Kidney (tissue), 14 donors: ENCODE measurements around the gene ERO1B. TPM values are rescaled to one million over a fixed set of nuclear protein-coding genes. Genes with fewer than 3 reads are reported as not detected.

Experiments
- DNase-seq, 5 donors: peaks; one replicate each; pipeline ENCODE4 v3.0.0-alpha.2; 2013 to 2020
- FAIRE-seq: peaks from 2 replicates; lab custom pipeline; 2012; peaks lifted over from hg19 to GRCh38; lab: Jason Lieb, UNC
- H3K27ac ChIP-seq, 2 donors: one replicate each; pipeline ENCODE4 v1.7.0; 2013; ENCODE audit warnings: low read depth in 2 of 2, low read length in 2 of 2, inconsistent platforms in 1 of 2
- H3K27me3 ChIP-seq: one replicate; pipeline ENCODE4 v1.7.1; 2013; ENCODE audit warnings: low read length, inconsistent platforms; ENCODE audit not compliant: control insufficient read depth, insufficient read depth
- H3K36me3 ChIP-seq, 3 donors: one replicate each; pipeline versions ENCODE4 v1.7.0 to v1.7.1; 2013; ENCODE audit warnings: low read length in 3 of 3, control low read depth in 1 of 3, inconsistent platforms in 1 of 3; ENCODE audit not compliant: insufficient read depth in 3 of 3, control insufficient read depth in 2 of 3
- H3K4me1 ChIP-seq, 3 donors: one replicate each; pipeline versions ENCODE4 v1.7.0 to v1.7.1; 2013; ENCODE audit warnings: low read length in 3 of 3, inconsistent platforms in 1 of 3, low read depth in 1 of 3; ENCODE audit not compliant: control insufficient read depth in 2 of 3, insufficient read depth in 2 of 3
- H3K4me3 ChIP-seq, 3 donors: one replicate each; pipeline versions ENCODE4 v1.7.0 to v1.8.1; 2013; ENCODE audit warnings: low read length in 3 of 3, control low read depth in 1 of 3, inconsistent platforms in 1 of 3
- H3K9ac ChIP-seq, 3 donors: one replicate each; pipeline versions ENCODE4 v1.7.0 to v1.7.1; 2013; ENCODE audit warnings: low read length in 3 of 3, control low read depth in 1 of 3, inconsistent platforms in 1 of 3
- H3K9me3 ChIP-seq, 3 donors: one replicate each; pipeline versions ENCODE4 v1.7.0 to v1.7.1; 2013; ENCODE audit warnings: low read length in 3 of 3, control low read depth in 1 of 3, inconsistent platforms in 1 of 3; ENCODE audit not compliant: control insufficient read depth in 2 of 3, insufficient read depth in 1 of 3
- CTCF ChIP-seq: IDR thresholded peaks from 3 replicates; pipeline ENCODE4 v1.5.1; 2012; ENCODE audit warnings: mild to moderate bottlenecking, moderate library complexity, borderline replicate concordance; ENCODE audit not compliant: insufficient read depth; ENCODE audit errors: extremely low read depth
- intact Hi-C: fragments of 100-400 bp; cut with DNase I; formaldehyde crosslinking; loops from one replicate; pipeline ENCODE4 v1.11.1; 2022
- polyA plus RNA-seq: library from polyadenylated mRNA; stranded (reverse); fragments of 350-450 nt; fragmentation: Illumina TruSeq; extraction: RNeasy Lipid Tissue Mini Kit (QIAGEN cat#74804); gene quantifications from one replicate; pipeline ENCODE4 v1.2.3, GENCODE V29; 2014; ENCODE audit warnings: low read depth, low replicate concordance; ENCODE audit not compliant: insufficient read depth
- total RNA-seq: library from RNA; stranded (reverse); fragmentation: NEBNext Ultra II Directional; extraction: Animal tissue kit (Norgen Biotek cat#: 25700); gene quantifications from one replicate; pipeline ENCODE4 v1.2.1, GENCODE V29; 2021
- donor health status: control.
- donor health status: control.
- donor health status: control.
- donor health status: control.
- donor health status: control.
- donor health status: DM: yes; HTN: yes; CAD: no.
- donor health status: Normal renal cell carcinoma (clear cell type).

ERO1B gene
- total and polyA plus RNA-seq, 2 donors from 2014 or later: 5.7 to 9.9 TPM

- Histone ChIP-seq H3K27ac (no peak overlapping the region), H3K9me3 (peaks cover 0 to 9% (median 0%) of the 10 kb centered on the region in 3 donors), H3K4me1 (no peaks in the 10 kb centered on the region), H3K9ac (no peak overlapping the region), H3K36me3 (no peaks in the 10 kb centered on the region), H3K4me3 (no peak overlapping the region), H3K27me3 (no peaks in the 10 kb centered on the region)
- TF ChIP-seq CTCF: no peak
- intact Hi-C loops: no loop called here
- FAIRE-seq: no peak
- DNase-seq: no peak
Observed at GRCh38 chr1:236253119-236253518, 28.6 kb downstream of the ERO1B start.

DNA sequence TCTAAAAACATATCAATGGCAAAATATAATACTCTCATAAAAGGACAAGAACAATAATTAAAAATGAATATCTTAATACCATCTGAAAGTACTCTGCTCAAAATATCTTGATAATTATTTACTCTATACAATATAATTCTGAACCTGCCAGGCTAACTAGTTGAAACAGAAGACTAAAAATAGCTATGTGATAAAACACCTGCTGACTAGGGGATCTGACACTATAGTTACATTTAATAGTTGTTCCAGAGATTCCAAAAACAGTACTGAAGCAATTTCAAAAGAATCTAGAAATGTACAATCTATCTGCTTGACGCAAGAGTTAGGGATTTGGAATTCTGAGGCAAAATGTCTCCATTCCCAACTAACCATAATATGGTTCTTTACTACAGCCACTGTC lies 30.2 kb downstream of the ERO1B start:
- Histone ChIP-seq H3K4me3 (no peak overlapping the region), H3K9me3 (no peaks in the 10 kb centered on the region), H3K9ac (no peak overlapping the region), H3K4me1 (no peaks in the 10 kb centered on the region), H3K27me3 (no peaks in the 10 kb centered on the region), H3K27ac (no peak overlapping the region), H3K36me3 (no peaks in the 10 kb centered on the region)
- FAIRE-seq: no peak
- DNase-seq: no peak
- intact Hi-C loops: no loop called here
- TF ChIP-seq CTCF: no peak

- Histone ChIP-seq H3K36me3 (no peaks in the 10 kb centered on the region), H3K27ac (no peak overlapping the region), H3K27me3 (no peaks in the 10 kb centered on the region), H3K4me1 (no peaks in the 10 kb centered on the region), H3K4me3 (no peak overlapping the region), H3K9ac (no peak overlapping the region), H3K9me3 (no peaks in the 10 kb centered on the region)
- DNase-seq (no peak), FAIRE-seq (no peak)
- intact Hi-C loops: no loop called here
- TF ChIP-seq CTCF: no peak
Observed at GRCh38 chr1:236247286-236247685, 34.5 kb downstream of the ERO1B start.

- no peaks in the 10 kb centered on the region for H3K27me3 ChIP-seq
- H3K4me1 ChIP-seq: no peaks in the 10 kb centered on the region
- no peaks in the 10 kb centered on the region for H3K9me3 ChIP-seq
- intact Hi-C loops: no loop called here
- TF ChIP-seq CTCF: no peak
- H3K36me3 ChIP-seq: no peaks in the 10 kb centered on the region
- no peak overlapping the region for H3K27ac ChIP-seq
- FAIRE-seq (no peak), DNase-seq (no peak)
- no peak overlapping the region for H3K4me3 ChIP-seq
- H3K9ac ChIP-seq: no peak overlapping the region
Observed at GRCh38 chr1:236242568-236242967, 39.2 kb downstream of the ERO1B start.
